ENCODE measurements around the gene HNRNPL.
"Not testable (repeated sequence)": the region's sequence is repeated elsewhere in the genome, so short reads cannot be mapped to it uniquely, and the experiment has no call there.

HNRNPL gene

GRCh38 chr19:38816131-38816750, 33.5 kb downstream of the HNRNPL start:
- ATAC-seq (replicated peaks): no peak
- no peak overlapping the region for H3K27ac Mint-ChIP-seq
- no peaks in the 10 kb centered on the region for H3K9me3 Mint-ChIP-seq
- DNase-seq: no peak
- H3K27me3 Mint-ChIP-seq: no peaks in the 10 kb centered on the region
- H3K36me3 Mint-ChIP-seq: peaks cover 28 to 36% of the 10 kb centered on the region in 2 donors
- H3K4me3 Mint-ChIP-seq: no peak overlapping the region
- peaks cover 1 to 13% of the 10 kb centered on the region in 2 donors for H3K4me1 Mint-ChIP-seq

DNA sequence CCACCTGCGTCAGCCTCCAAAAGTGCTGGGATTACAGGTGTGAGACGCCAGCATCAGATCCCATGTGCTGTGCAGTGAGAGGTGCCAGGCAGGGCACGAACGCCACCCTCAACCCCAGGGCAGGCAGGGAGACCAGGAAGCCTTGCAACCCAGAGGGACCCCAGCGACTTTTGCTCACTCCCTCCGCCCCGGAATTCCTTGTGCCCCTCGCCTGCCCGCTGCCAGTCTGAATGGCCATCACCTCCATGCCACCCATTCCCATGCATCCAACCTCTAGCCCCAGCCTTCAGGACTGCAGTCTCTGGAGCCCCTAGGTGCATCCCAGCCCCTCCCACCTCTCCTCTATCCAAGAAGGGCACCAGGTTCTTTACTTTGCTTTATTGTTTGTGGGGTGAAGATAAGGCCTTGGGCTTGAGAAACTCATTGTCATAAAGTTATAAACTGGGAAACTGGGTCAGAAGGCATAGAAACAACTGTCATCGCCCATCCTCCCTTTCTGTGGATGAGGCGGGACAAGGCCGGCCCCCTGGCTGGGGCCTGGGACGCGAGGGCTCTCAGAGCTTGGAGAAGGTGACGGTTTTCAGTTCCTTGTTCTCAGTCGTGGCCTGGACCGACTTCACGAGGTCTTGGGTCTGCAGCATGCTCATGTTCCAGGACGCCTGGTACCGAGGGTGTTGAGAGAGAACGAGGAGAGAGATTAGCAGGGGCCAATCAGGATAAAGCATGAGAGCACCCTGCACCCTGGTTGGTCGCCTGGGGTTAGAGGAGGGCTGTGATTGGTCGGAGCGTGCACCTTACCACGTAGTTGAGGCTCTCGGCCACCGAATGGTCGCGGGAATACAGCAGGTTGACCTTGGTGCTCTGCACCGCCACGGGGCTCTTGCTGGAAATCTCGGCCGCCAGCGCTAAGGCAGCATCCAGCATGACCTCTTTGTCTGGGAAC, 34.5 kb downstream of the HNRNPL start:
- ATAC-seq (replicated peaks) (no peak), DNase-seq (no peak)
- Mint-ChIP-seq H3K4me3 (no peak overlapping the region), H3K27ac (no peak overlapping the region), H3K9me3 (no peaks in the 10 kb centered on the region), H3K4me1 (peaks cover 0 to 6% of the 10 kb centered on the region in 2 donors), H3K27me3 (no peaks in the 10 kb centered on the region), H3K36me3 (peaks cover 21 to 29% of the 10 kb centered on the region in 2 donors)

DNA sequence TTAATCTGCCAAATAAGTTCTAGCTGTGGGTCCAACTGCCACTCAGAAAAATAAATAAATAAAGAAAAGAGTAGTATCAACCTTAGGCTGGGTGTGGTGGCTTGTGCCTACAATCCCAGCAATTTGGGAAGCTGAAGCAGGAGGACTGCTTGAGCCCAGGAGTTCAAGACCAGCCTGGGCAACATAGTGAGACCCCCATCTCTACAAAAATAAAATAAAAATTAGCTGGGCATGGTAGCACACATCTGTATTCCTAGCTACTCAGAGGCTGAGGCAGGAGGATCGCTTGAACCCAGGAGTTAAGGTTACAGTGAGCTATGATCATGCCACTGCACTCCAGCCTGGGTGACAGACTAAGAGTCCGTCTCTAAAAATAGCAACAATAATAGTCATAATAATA, 35.9 kb downstream of the HNRNPL start:
- not testable (repeated sequence) for ATAC-seq (replicated peaks); H3K4me1 Mint-ChIP-seq; DNase-seq; H3K4me3 Mint-ChIP-seq; H3K9me3 Mint-ChIP-seq; H3K27me3 Mint-ChIP-seq; H3K27ac Mint-ChIP-seq
- peaks cover 17 to 28% of the 10 kb centered on the region in 2 donors for H3K36me3 Mint-ChIP-seq

- Mint-ChIP-seq H3K4me3 (no peak overlapping the region), H3K27me3 (no peaks in the 10 kb centered on the region), H3K4me1 (peaks cover 0 to 1% of the 10 kb centered on the region in 2 donors), H3K36me3 (peaks cover 17 to 28% of the 10 kb centered on the region in 2 donors), H3K27ac (no peak overlapping the region), H3K9me3 (no peaks in the 10 kb centered on the region)
- ATAC-seq (replicated peaks): no peak
- no peak for DNase-seq
Measured at GRCh38 chr19:38813323-38813722, 36.5 kb downstream of the HNRNPL start.

DNA sequence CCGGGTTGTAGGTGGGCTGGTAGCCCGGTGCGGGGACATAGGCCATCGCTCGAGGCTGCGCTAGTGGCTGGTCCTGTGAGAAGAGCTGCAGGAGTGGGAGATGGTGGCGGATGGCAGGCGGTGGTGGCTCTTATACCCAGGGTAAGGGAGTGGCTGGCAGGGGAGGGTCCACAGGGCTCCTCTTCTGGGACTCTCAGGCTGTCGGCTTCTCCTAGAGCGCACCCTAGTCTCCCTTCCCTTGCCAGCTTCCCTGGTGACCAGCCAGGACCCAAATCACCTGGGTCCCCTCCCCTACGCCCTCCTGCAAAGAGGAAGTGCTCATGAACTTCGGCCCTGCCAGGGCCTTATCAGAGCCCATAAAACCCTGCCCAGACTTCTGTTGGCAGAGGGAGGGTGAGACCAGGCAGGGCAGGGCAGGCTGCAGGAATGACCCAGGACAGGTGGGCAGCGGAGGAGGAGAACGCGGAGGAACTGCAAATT, 36.9 kb downstream of the HNRNPL start, which contains the start of gene LGALS4:
Gene LGALS4 (minus strand): TSS at position 105 of the 480 bp plus-strand sequence. CDS start 59 bp downstream, at position 46.
- peaks cover 0 to 3% of the 10 kb centered on the region in 2 donors for H3K4me1 Mint-ChIP-seq
- H3K9me3 Mint-ChIP-seq: no peaks in the 10 kb centered on the region
- H3K27me3 Mint-ChIP-seq: no peaks in the 10 kb centered on the region
- H3K4me3 Mint-ChIP-seq: no peak within 1 kb of the TSS
- no peak within 1 kb of the TSS for H3K27ac Mint-ChIP-seq
- H3K36me3 Mint-ChIP-seq: peaks cover 17 to 31% of the 10 kb centered on the region in 2 donors
- no peak for ATAC-seq (replicated peaks)
- no peak for DNase-seq

GRCh38 chr19:38812009-38812840, 37.6 kb downstream of the HNRNPL start:
- Mint-ChIP-seq H3K9me3 (no peaks in the 10 kb centered on the region), H3K27ac (no peak overlapping the region), H3K4me1 (peaks cover 4 to 6% of the 10 kb centered on the region in 2 donors), H3K4me3 (no peak overlapping the region), H3K36me3 (peaks cover 16 to 30% of the 10 kb centered on the region in 2 donors), H3K27me3 (no peaks in the 10 kb centered on the region)
- ATAC-seq (replicated peaks) (no peak), DNase-seq (no peak)

DNA sequence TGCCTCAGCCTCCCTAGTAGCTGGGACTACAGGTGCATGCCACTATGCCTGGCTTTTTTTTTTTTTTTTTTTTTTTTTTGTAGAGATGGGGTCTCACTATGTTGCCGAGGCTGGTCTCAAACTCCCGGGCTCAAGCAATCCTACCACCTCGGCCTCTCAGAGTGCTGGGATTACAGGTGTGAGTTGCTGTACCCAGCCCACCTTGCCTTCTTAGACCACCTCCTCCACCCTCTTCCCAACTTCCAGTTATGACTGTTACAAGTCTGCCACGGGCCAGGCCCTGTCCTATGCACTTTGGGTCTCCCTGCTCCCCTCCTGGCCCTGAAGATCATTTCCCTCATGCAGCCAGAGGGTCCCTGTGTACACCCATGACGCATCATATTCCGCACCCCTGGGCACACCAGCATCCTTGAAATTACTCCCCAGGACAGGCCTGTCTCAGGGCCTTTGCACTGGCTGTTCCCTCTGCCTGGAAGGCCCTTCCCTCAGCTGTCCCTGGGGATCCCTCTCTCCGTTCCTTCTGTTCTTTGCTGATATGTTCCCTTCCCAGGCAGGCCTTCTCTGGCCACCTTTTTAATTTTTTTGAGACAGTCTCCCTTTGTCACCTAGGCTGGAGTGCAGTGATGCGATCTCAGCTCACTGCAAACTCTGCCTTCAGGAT, 40.1 kb downstream of the HNRNPL start:
- H3K27me3 Mint-ChIP-seq: no peaks in the 10 kb centered on the region
- H3K9me3 Mint-ChIP-seq: no peaks in the 10 kb centered on the region
- peaks cover 3 to 18% of the 10 kb centered on the region in 2 donors for H3K36me3 Mint-ChIP-seq
- H3K4me3 Mint-ChIP-seq: no peak overlapping the region
- DNase-seq (no peak), ATAC-seq (replicated peaks) (no peak)
- peaks cover 12 to 13% of the 10 kb centered on the region in 2 donors for H3K4me1 Mint-ChIP-seq
- H3K27ac Mint-ChIP-seq: no peak overlapping the region

- Mint-ChIP-seq H3K36me3 (peaks cover 5 to 25% of the 10 kb centered on the region in 2 donors), H3K27me3 (no peaks in the 10 kb centered on the region), H3K27ac (no peak overlapping the region), H3K4me3 (no peak overlapping the region), H3K4me1 (peaks cover 12 to 13% of the 10 kb centered on the region in 2 donors), H3K9me3 (no peaks in the 10 kb centered on the region)
- ATAC-seq (replicated peaks) (no peak), DNase-seq (no peak)
Measured at GRCh38 chr19:38808741-38809140, 41.0 kb downstream of the HNRNPL start.

GRCh38 chr19:38807374-38808098, 42.2 kb downstream of the HNRNPL start:
- ATAC-seq (replicated peaks); H3K27me3 Mint-ChIP-seq; DNase-seq; H3K27ac Mint-ChIP-seq; H3K9me3 Mint-ChIP-seq; H3K4me3 Mint-ChIP-seq: not testable (repeated sequence)
- Mint-ChIP-seq H3K36me3 (peaks cover 4 to 25% of the 10 kb centered on the region in 2 donors), H3K4me1 (peaks cover 12 to 13% of the 10 kb centered on the region in 2 donors)

- Mint-ChIP-seq H3K9me3 (no peaks in the 10 kb centered on the region), H3K27me3 (no peaks in the 10 kb centered on the region), H3K27ac (no peak overlapping the region), H3K4me1 (peaks cover 12 to 13% of the 10 kb centered on the region in 2 donors), H3K4me3 (no peak overlapping the region), H3K36me3 (peaks cover 4 to 25% of the 10 kb centered on the region in 2 donors)
- no peak for ATAC-seq (replicated peaks)
- no peak for DNase-seq
Measured at GRCh38 chr19:38806371-38806770, 43.4 kb downstream of the HNRNPL start.

- Mint-ChIP-seq H3K27me3 (no peaks in the 10 kb centered on the region), H3K4me1 (peaks cover 12 to 13% of the 10 kb centered on the region in 2 donors), H3K36me3 (peaks cover 4 to 25% of the 10 kb centered on the region in 2 donors), H3K27ac (no peak overlapping the region), H3K9me3 (no peaks in the 10 kb centered on the region), H3K4me3 (no peak overlapping the region)
- DNase-seq (no peak), ATAC-seq (replicated peaks) (no peak)
Measured at GRCh38 chr19:38805180-38805579, 44.6 kb downstream of the HNRNPL start.

DNA sequence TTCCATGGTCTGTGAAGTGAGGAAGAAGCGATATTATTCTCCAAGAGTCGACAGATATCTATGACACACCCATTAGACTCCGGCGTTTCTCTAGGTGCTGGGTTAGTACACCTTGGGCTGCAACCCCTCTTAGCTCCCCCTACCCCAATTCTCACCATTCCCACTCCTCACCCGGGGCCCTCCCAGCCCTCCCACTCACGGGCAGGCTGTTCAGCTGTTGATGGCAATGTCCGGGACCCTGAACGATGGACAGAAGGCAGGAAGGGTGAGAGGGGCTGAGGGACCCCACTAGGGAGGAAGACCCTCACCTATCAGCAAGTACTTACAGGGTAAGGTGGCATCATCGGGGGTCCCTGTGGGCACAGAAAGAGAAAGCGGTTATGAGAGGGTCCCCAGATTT, 46.2 kb downstream of the HNRNPL start:
- Mint-ChIP-seq H3K9me3 (no peaks in the 10 kb centered on the region), H3K4me1 (peaks cover 10 to 13% of the 10 kb centered on the region in 2 donors), H3K27ac (no peak overlapping the region), H3K4me3 (no peak overlapping the region), H3K36me3 (peaks cover 4 to 19% of the 10 kb centered on the region in 2 donors), H3K27me3 (no peaks in the 10 kb centered on the region)
- DNase-seq (no peak), ATAC-seq (replicated peaks) (no peak)

Measured in stimulated activated naive B cell treated with anti-CD40 and anti-IgM and Interleukin-4, amounts not matched to agents 10 μg/mL and 1 μg/mL and 100 μg/mL, for 72 hours (primary cell).